Panc1 (cell line): ENCODE results near the gene SIM2.

Experiments used
- POLR2AphosphoS5 ChIP-seq: IDR thresholded peaks from 2 replicates; pipeline ENCODE4 v1.6.1; 2012; ENCODE audit warnings: mild to moderate bottlenecking, low read depth, low read length, moderate library complexity
- SIN3A ChIP-seq: IDR thresholded peaks from 2 replicates; pipeline ENCODE4 v1.6.1; 2012; ENCODE audit warnings: low read depth, mild to moderate bottlenecking, low read length, moderate library complexity, borderline replicate concordance; ENCODE audit not compliant: insufficient read depth
- TCF7L2 ChIP-seq: IDR thresholded peaks from 2 replicates; pipeline ENCODE4 v1.6.1; 2011; ENCODE audit warnings: mild to moderate bottlenecking, low read depth, low read length, inconsistent platforms
- TF ChIP-seq, protein P1 (sequence below): fragments of 450-650 bp; IDR thresholded peaks from 2 replicates; pipeline ENCODE4 v1.5.1; 2017; ENCODE audit warnings: mild to moderate bottlenecking
- TF ChIP-seq, protein P2 (sequence below), 2 experiments: IDR thresholded peaks; 2 replicates each; pipeline ENCODE4 v1.6.1; 2011 to 2012; ENCODE audit warnings: low read depth in 2 of 2, control low read depth in 1 of 2, low read length in 1 of 2, mild to moderate bottlenecking in 1 of 2, moderate library complexity in 1 of 2; ENCODE audit not compliant: insufficient read depth in 1 of 2

- TF ChIP-seq, protein P1, sequence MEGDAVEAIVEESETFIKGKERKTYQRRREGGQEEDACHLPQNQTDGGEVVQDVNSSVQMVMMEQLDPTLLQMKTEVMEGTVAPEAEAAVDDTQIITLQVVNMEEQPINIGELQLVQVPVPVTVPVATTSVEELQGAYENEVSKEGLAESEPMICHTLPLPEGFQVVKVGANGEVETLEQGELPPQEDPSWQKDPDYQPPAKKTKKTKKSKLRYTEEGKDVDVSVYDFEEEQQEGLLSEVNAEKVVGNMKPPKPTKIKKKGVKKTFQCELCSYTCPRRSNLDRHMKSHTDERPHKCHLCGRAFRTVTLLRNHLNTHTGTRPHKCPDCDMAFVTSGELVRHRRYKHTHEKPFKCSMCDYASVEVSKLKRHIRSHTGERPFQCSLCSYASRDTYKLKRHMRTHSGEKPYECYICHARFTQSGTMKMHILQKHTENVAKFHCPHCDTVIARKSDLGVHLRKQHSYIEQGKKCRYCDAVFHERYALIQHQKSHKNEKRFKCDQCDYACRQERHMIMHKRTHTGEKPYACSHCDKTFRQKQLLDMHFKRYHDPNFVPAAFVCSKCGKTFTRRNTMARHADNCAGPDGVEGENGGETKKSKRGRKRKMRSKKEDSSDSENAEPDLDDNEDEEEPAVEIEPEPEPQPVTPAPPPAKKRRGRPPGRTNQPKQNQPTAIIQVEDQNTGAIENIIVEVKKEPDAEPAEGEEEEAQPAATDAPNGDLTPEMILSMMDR = no peak
- no peak for TF ChIP-seq POLR2AphosphoS5
- TF ChIP-seq, protein P2, sequence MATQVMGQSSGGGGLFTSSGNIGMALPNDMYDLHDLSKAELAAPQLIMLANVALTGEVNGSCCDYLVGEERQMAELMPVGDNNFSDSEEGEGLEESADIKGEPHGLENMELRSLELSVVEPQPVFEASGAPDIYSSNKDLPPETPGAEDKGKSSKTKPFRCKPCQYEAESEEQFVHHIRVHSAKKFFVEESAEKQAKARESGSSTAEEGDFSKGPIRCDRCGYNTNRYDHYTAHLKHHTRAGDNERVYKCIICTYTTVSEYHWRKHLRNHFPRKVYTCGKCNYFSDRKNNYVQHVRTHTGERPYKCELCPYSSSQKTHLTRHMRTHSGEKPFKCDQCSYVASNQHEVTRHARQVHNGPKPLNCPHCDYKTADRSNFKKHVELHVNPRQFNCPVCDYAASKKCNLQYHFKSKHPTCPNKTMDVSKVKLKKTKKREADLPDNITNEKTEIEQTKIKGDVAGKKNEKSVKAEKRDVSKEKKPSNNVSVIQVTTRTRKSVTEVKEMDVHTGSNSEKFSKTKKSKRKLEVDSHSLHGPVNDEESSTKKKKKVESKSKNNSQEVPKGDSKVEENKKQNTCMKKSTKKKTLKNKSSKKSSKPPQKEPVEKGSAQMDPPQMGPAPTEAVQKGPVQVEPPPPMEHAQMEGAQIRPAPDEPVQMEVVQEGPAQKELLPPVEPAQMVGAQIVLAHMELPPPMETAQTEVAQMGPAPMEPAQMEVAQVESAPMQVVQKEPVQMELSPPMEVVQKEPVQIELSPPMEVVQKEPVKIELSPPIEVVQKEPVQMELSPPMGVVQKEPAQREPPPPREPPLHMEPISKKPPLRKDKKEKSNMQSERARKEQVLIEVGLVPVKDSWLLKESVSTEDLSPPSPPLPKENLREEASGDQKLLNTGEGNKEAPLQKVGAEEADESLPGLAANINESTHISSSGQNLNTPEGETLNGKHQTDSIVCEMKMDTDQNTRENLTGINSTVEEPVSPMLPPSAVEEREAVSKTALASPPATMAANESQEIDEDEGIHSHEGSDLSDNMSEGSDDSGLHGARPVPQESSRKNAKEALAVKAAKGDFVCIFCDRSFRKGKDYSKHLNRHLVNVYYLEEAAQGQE (IDR thresholded peaks at IDR 0.05; ENCODE audit: insufficient read depth in 1 of 2, low read depth in 2 of 2, low read length in 1 of 2) = no peak
- no peak for TF ChIP-seq SIN3A
- TF ChIP-seq TCF7L2 = no peak
These were observed 87.3 kb downstream of the SIM2 start for GRCh38 chr21:36786186-36786585.
